Peyer's patch (tissue), 4 donors: ENCODE data around the gene RAET1E.
"Not testable (repeated sequence)": the region's sequence is repeated elsewhere in the genome, so short reads cannot be mapped to it uniquely, and the experiment has no call there.

Experiments
- POLR2A ChIP-seq, 2 donors: fragments of 450-650 bp; IDR thresholded peaks; one replicate each; pipeline ENCODE4 v1.5.1; 2017; ENCODE audit warnings: antibody characterized with exemption in 2 of 2, mild to moderate bottlenecking in 2 of 2, moderate library complexity in 2 of 2
- TF ChIP-seq, protein P1 (sequence below), 6 experiments: fragments of 450-650 bp in 4 of 6; fragments of 200-600 bp in 2 of 6; sonication (generic) in 1 of 6; IDR thresholded peaks; one replicate each; pipeline ENCODE4 v1.5.1; 2017 to 2019; ENCODE audit warnings: antibody characterized with exemption in 6 of 6, mild to moderate bottlenecking in 3 of 6, moderate library complexity in 1 of 6

DNA sequence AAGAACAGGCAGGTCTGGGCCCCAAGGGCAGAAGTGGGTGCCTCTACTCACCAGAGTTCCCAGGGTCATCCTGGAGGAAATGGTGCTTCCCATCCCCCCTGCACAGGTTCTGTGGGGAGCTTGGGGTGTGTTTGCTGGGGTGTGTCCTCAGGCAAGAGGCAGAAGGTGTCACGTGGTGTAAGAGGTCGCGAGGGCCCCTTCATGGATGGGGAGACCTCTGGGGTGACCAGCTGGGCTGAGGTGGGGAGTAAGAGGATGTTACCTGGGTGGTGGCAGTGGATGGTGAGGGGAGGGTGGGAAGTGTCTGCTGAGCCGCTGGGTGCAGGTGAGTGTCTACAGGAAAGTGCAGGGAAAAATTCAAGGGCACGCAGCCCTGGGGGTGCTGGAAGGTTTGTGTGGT lies 24.2 kb upstream of the RAET1E start:
- TF ChIP-seq, protein P1, sequence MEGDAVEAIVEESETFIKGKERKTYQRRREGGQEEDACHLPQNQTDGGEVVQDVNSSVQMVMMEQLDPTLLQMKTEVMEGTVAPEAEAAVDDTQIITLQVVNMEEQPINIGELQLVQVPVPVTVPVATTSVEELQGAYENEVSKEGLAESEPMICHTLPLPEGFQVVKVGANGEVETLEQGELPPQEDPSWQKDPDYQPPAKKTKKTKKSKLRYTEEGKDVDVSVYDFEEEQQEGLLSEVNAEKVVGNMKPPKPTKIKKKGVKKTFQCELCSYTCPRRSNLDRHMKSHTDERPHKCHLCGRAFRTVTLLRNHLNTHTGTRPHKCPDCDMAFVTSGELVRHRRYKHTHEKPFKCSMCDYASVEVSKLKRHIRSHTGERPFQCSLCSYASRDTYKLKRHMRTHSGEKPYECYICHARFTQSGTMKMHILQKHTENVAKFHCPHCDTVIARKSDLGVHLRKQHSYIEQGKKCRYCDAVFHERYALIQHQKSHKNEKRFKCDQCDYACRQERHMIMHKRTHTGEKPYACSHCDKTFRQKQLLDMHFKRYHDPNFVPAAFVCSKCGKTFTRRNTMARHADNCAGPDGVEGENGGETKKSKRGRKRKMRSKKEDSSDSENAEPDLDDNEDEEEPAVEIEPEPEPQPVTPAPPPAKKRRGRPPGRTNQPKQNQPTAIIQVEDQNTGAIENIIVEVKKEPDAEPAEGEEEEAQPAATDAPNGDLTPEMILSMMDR (IDR thresholded peaks at IDR 0.05): not testable (repeated sequence)
- not testable (repeated sequence) for TF ChIP-seq POLR2A (IDR thresholded peaks at IDR 0.05)
